NT2/D1 (cell line): ENCODE results near the gene RAB24.

Source experiments
- YY1 ChIP-seq: IDR thresholded peaks from 2 replicates; pipeline ENCODE4 v1.6.1; 2011; ENCODE audit not compliant: insufficient read length, insufficient read depth
- ZNF274 ChIP-seq: IDR thresholded peaks from 2 replicates; pipeline ENCODE4 v1.6.1; 2011; ENCODE audit warnings: mild to moderate bottlenecking, low read depth, low read length

- TF ChIP-seq YY1 (no peak), ZNF274 (no peak)
Measured at GRCh38 chr5:177299697-177300096, 3.8 kb downstream of the RAB24 start.
